NCI-H128 (cell line): ENCODE measurements around the gene TRMT44.
"Not testable (repeated sequence)": the region's sequence is repeated elsewhere in the genome, so short reads cannot be mapped to it uniquely, and the experiment has no call there.

ENCODE experiments used
- DNase-seq: peaks from one replicate; lab custom pipeline; 2025; ENCODE audit not compliant: unreplicated experiment; lab: John Stamatoyannopoulos, UW

The TRMT44 gene

GRCh38 chr4:8491478-8491877 lies 50.9 kb downstream of the TRMT44 start:
- not testable (repeated sequence) for DNase-seq

- DNase-seq: no peak
Observed at GRCh38 chr4:8492174-8492573, 51.6 kb downstream of the TRMT44 start.

- DNase-seq: no peak
Observed at GRCh38 chr4:8493484-8493883, 52.9 kb downstream of the TRMT44 start.

DNA sequence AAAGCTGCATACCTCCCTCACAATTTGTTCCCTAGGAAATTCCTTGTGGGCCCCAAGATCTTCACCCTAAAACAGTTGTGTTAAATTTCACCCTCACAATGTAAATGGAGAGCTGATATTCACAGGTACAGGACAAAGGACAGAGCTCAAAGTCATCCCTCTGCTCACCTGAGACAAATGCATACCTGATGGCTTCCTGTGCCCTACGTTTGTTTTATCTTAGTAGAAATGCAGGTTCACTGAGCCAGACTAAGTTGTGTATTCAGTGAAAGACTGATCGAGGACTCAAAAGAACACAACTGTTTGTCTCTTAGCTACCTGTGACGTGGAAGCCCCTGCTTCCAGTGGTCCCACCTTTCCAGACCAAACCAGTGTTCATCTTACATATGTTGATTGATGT lies 53.6 kb downstream of the TRMT44 start:
- no peak for DNase-seq

GRCh38 chr4:8494983-8495548 lies 54.5 kb downstream of the TRMT44 start:
- no peak for DNase-seq

GRCh38 chr4:8495803-8496202 lies 55.2 kb downstream of the TRMT44 start:
- DNase-seq: no peak

- DNase-seq: no peak
Observed at GRCh38 chr4:8497762-8498161, 57.2 kb downstream of the TRMT44 start.

GRCh38 chr4:8500966-8501365 lies 60.4 kb downstream of the TRMT44 start:
- DNase-seq: no peak

GRCh38 chr4:8501781-8502180 lies 61.2 kb downstream of the TRMT44 start:
- no peak for DNase-seq

GRCh38 chr4:8502371-8502770 lies 61.8 kb downstream of the TRMT44 start:
- no peak for DNase-seq

GRCh38 chr4:8502836-8503585 lies 62.4 kb downstream of the TRMT44 start:
- no peak for DNase-seq

DNA sequence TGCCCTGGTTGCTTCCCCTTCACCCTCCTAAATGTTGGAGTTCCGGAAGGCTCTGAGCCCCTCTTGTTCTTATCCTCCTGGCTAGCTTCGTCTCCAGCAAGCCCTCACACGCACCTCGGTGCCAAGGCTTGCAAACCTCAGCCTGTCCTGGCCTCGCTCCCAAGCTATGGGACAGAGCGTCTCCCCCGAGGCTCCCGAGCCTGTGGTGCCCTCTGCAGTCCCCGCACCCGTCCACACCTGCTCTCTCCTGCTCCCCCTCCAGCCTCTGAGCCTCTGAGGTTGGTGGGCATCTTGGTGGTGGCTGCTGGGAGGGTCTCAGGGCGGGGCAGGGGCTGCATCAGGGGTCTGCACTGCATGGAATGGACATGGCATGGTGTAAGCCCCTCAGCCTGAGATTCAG lies 63.2 kb downstream of the TRMT44 start:
- DNase-seq: no peak

DNA sequence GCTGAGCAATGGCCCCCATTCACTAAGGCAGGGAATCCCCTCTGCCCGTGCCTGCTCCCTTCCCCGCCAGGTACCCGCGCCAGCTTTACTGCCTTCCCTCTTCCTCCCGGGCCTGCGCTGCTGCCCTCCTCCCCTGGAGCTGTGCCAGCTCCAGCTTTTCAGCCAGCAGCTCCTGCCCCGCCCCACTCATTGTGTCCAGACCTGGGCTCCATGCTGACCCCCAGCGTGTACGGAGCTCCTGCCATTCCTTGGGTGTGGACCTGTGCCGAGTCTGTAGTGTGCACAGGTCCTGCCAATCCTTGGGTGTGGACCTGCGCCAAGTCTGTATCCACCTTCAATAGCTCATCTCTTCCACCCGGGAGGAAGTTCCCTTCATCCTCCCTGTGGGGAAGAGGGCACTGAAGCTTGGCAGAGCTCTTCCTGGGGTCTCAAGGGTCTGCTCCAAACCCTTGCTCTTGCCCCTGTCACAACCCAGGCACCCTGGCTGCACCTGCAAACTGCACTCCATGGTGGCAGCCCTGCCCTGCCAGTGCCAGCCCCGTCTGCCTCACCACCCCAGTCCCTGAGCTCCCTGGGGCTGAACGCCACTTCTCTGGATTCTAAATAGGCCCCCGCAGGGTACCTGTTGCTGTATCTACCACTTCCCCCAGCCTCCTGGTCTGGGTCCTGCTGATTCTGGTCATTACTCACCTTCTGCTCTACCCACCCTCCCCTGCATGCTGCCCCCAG lies 63.9 kb downstream of the TRMT44 start:
- DNase-seq: no peak

DNA sequence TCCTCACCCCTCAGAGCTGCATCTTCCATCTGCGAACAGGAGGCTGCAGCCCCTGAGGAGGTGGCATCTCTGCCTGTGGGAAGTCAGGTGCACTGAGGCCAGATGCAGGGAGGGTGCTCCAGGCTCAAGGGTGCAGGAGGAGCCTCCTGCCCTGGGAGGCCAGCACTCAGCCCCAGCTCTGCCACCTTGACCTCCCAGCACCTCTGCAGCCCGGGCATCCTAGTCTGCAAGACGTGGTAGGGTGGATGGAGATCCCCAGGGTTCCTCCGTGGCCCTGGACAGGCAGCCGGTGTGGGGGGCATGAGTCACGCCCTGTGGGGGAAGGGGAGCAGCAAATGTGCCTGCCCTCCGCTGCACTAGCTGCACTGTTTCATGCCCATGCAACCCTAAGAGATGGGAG lies 64.7 kb downstream of the TRMT44 start:
- no peak for DNase-seq

GRCh38 chr4:8506006-8506372 lies 65.4 kb downstream of the TRMT44 start:
- DNase-seq: no peak

GRCh38 chr4:8506373-8507195 lies 66.0 kb downstream of the TRMT44 start:
- no peak for DNase-seq

GRCh38 chr4:8507196-8507570 lies 66.6 kb downstream of the TRMT44 start:
- DNase-seq: no peak

- DNase-seq: no peak
Observed at GRCh38 chr4:8507624-8508023, 67.0 kb downstream of the TRMT44 start.

DNA sequence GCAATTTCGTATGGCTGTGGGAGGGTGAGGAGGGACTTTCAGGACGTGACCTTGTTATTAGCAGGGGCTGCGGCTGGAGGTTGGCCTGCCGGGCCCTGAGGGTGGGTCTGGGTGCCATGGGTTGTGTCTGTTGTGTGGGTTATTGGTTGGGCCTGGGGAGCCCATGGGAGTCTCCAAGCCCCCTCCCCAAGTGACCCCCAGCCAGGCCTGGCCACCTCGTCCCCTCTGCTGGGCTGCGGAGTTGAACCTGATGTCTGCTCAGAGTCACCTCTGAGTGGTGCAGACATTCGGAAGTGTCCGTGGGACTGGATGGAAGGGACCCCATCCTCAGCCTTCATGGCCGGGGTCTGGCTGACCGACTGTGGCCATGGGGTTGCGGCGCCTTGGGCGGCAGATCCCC lies 67.7 kb downstream of the TRMT44 start:
- no peak for DNase-seq

DNA sequence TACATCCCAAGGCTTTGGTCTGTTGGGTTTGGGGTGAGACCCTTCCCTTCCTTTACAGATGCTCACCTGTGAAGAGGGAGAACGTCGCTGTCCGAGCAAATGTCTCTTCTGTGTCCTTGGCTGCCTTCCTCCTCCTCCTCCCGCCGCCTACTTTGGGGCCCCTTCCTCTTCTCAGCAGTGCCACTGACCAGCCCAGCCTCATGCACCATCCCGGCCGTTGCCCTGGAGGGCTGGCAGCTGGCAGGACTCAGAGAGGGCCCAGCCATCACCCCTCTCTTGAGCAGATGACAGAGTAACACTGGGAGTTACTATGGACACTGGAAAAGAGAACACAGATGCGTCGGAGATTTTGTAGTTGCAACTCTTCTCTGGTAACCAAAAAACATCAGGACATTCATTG lies 68.2 kb downstream of the TRMT44 start:
- DNase-seq: no peak

DNA sequence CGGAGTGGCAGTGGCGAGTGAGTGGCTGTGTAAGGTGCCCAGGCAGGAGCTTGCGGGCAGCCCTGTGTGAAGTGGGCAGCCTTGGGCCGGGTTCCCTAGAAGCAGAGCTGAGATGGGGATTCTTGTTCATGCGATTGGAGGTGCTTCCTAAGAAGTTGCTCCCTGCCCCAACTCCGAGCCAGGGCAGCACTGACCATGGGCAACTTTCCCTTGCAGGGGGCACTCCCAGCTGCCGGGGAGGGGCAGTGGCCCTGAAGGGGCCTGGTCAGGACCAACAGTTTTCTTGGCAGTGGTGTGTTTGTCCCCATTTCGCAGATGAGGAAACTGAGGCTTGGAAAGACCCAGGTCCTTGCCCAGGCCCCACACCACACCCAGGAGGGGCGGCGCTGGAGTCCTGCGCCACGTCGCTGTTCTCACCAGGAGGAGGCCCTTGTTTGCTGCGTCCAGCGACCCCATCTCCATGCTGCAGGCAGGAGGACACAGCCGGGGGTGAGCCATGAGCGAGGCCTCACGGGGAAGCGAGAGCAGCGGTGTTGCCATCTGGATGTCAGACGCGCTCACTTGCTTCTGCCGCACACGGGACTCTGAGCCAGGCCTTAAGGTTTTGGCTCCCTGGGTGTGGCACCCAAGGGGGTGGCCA lies 68.9 kb downstream of the TRMT44 start:
- DNase-seq: no peak
